Measurements from ENCODE around the gene KATNAL1.

Gene KATNAL1

GRCh38 chr13:30169442-30169841 is 137.9 kb downstream of the KATNAL1 start:
- in situ Hi-C loops (cut with MboI; ENCODE audit: low sequenced_read_pairs), result no loop called here

- in situ Hi-C loops (cut with MboI; ENCODE audit: low sequenced_read_pairs), result no loop called here
Measured at GRCh38 chr13:30165796-30166195, 141.6 kb downstream of the KATNAL1 start.

DNA sequence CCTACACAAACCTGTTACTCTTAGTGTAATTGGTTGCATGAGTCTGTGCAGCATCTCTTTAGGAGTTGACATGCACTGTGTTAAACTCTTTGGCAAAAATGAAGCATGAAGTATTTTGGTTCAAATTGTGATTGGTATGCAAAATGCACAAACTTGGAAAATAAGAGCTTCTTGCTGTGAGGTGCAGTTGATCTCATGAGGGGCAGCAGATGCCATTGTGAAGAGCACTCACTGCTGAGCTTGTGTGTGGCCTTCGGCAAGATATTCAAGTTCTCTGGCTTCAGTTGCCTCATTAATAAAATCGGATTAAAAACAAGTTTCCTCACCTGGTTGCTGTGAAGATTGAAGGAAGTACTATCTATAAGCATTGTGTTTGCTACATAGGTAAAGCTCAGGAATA is 142.3 kb downstream of the KATNAL1 start:
- in situ Hi-C loops (cut with MboI; ENCODE audit: low sequenced_read_pairs), result no loop called here

DNA sequence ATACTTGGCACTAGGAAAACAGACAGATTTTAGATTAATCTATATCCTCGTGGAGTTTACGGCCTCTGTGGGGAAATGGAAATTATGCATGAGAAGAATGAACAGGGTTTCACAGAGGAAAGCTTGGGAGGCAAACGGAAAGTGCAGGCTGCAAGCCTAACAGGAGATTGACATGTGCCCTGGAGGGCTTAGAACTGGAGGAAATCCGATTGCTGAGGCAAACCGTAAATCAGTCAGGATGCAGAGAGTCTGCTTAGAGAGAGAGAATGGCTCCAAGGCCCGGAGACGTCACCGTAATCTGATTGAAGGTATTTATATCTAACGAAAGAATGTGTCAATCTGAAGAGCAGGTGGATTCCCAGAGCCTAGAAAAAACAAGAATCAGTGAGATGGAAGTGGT is 143.2 kb downstream of the KATNAL1 start:
- in situ Hi-C loops (cut with MboI; ENCODE audit: low sequenced_read_pairs), result no loop called here

DNA sequence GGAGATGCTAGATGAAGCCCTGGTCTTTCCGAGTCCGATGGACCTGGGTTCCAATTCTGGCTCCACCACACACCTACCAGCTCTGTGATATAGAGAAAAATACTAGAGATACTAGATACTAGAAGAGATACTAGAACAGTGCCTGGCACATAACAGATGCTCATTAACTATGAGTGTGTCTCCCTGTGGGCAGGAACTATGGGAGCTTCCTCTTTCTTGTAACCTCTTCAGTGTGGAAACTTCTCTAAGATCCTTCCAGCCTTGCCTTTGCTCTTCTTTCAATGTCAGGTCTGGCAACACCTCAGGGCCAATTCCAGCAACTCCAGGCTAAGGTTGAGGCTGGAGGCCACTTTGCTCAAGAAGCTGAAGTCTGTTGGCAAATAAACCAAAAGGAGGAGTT is 143.9 kb downstream of the KATNAL1 start:
- in situ Hi-C loops (cut with MboI; ENCODE audit: low sequenced_read_pairs), result no loop called here

DNA sequence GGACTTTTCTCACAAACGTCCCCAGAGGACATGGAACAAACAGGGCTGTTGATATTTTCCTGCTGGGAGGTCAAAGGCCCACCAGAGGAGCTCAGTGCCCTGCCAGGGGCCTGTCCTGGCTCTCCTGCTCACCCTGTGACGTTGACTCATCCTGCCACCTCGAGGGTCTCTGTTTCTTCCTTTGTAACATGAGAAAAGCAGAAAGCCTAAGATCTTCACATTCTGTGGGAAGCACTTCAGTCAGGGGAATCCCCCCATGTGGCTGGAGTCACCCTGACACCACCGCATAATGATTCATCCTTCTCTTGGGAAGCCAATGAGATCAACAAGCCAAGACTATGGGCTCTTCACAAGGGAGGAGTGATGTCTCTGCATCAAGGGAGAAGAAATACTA is 147.9 kb downstream of the KATNAL1 start:
- in situ Hi-C loops (cut with MboI; ENCODE audit: low sequenced_read_pairs), result no loop called here

GRCh38 chr13:30158774-30159445 is 148.4 kb downstream of the KATNAL1 start:
- in situ Hi-C loops (cut with MboI; ENCODE audit: low sequenced_read_pairs), result no loop called here

GRCh38 chr13:30157616-30157993 is 149.7 kb downstream of the KATNAL1 start:
- in situ Hi-C loops (cut with MboI; ENCODE audit: low sequenced_read_pairs), result no loop called here

DNA sequence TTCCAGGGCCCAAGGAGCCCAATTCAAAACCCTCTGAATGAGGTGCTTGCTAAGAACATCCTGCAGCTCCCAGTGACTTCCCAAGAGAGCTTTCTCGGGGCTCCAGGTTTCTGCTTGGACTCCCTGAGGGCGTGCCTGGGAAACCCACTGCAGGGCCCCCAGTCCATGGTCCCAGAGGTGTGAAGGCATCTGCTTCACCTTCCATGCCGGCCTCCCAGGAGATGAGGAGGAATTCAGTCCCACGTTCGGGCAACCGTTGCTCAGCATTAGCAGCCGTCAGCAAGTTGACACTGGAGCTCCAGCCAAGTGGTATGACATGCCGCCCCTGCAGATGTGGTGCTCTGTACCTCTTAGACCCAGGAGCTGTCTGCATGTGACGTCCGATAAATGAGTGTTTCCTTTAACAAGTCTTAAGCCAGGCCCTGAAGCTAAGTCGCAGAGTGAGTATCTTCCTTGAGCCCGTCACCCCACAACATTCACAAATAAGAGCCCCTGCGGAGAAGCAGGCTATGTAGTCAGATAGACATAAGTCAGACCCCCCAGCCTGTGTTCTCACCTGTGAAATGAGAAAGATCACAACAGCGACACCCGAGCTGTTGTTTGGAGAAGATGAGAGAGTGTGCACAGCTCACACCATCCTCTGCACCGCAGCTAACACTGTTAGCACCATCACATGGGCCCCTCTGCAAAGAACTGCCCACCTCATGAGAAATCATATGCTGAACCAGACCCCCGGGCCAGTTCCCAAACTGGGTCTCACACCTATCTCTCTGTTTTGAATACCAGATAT is 150.3 kb downstream of the KATNAL1 start:
- in situ Hi-C loops (cut with MboI; ENCODE audit: low sequenced_read_pairs), result no loop called here

DNA sequence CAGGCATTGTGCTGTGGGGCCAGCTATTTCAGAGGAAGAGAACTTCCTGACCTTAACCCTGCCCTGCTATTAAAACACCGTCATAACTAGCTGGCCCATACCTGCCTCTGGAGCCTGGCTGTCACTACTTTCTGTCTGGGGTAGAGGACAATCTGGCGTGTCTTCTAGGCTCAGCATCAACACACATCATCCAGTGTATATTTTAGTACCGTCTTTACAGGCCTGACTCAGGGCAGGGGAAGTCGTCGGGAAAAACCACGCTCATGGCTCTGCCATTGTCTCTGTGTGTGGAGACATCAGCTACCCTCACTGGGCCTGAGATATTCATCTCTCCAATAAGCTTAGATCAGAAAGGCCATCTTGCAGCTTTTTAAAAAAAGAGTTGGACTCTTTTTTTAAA is 151.1 kb downstream of the KATNAL1 start:
- in situ Hi-C loops (cut with MboI; ENCODE audit: low sequenced_read_pairs), result no loop called here

DNA sequence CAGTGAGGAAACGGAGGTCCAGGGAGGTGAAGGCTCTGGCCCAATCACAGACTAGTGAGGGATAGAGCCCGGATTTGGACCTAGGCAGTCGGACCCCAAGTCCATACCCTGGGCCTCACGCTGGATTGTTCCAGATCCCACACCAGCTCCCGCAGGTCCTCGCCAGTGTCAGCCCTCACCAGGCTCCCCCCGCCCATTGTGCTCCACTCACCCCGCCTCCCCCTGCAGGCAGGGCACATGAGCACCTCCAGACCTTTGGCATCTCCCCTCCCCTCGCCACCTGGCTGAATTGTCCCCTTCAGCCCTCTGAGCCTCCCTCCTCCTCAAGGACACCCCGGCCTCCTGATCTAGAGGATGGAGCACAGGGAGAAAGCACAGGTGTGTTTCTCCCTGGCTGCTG is 152.4 kb downstream of the KATNAL1 start:
- in situ Hi-C loops (cut with MboI; ENCODE audit: low sequenced_read_pairs), result no loop called here

- in situ Hi-C loops (cut with MboI; ENCODE audit: low sequenced_read_pairs), result no loop called here
Measured at GRCh38 chr13:30154531-30154930, 152.8 kb downstream of the KATNAL1 start.

- in situ Hi-C loops (cut with MboI; ENCODE audit: low sequenced_read_pairs), result no loop called here
Measured at GRCh38 chr13:30153545-30154426, 153.6 kb downstream of the KATNAL1 start.
